Keratinocyte (primary cell): ENCODE data around the gene KDM7A. TPM values are rescaled to one million over a fixed set of nuclear protein-coding genes. Genes with fewer than 3 reads are reported as not detected.

Experiments
- DNase-seq: peaks from one replicate; pipeline ENCODE4 v3.0.0-alpha.2; 2011; ENCODE audit warnings: low read depth, missing footprints, low spot score
- FAIRE-seq: peaks from 2 replicates; lab custom pipeline; 2011; peaks lifted over from hg19 to GRCh38; lab: Jason Lieb, UNC
- H2AFZ ChIP-seq: 2 replicates; pipeline ENCODE4 v1.6.0; 2012; ENCODE audit warnings: low read length, control low read depth, inconsistent platforms; ENCODE audit not compliant: control insufficient read depth
- H3K27ac ChIP-seq: 2 replicates; pipeline ENCODE4 v1.5.1; 2011; ENCODE audit warnings: low read length; ENCODE audit not compliant: control insufficient read depth, insufficient read depth
- H3K27me3 ChIP-seq: 3 replicates; pipeline ENCODE4 v1.6.0; 2011; ENCODE audit warnings: low read length; ENCODE audit not compliant: control insufficient read depth, insufficient read depth; ENCODE audit errors: extremely low read depth
- H3K36me3 ChIP-seq, 2 experiments: 2 replicates in 1 of 2; 3 replicates in 1 of 2; pipeline ENCODE4 v1.5.1; 2011; ENCODE audit warnings: low read length in 2 of 2, mild to moderate bottlenecking in 1 of 2; ENCODE audit not compliant: control insufficient read depth in 2 of 2, insufficient read depth in 2 of 2; ENCODE audit errors: extremely low read depth in 1 of 2
- H3K4me1 ChIP-seq: 3 replicates; pipeline ENCODE4 v1.5.1; 2011; ENCODE audit warnings: low read length; ENCODE audit not compliant: control insufficient read depth, insufficient read depth; ENCODE audit errors: extremely low read depth
- H3K4me2 ChIP-seq: 3 replicates; pipeline ENCODE4 v1.6.0; 2011; ENCODE audit warnings: low read depth, low read length; ENCODE audit not compliant: control insufficient read depth, insufficient read depth; ENCODE audit errors: extremely low read depth
- H3K4me3 ChIP-seq, 3 experiments: fragments of 200-600 bp in 1 of 3; sonication (generic) in 1 of 3; 2 replicates in 2 of 3; 3 replicates in 1 of 3; pipeline ENCODE4 v1.5.1; 2011 to 2016; ENCODE audit warnings: low read length in 3 of 3, mild to moderate bottlenecking in 3 of 3, control low read depth in 2 of 3, inconsistent platforms in 1 of 3, low read depth in 1 of 3, mixed read lengths in 1 of 3, mixed run types in 1 of 3, moderate library complexity in 1 of 3; ENCODE audit not compliant: control insufficient read depth in 2 of 3, insufficient read depth in 2 of 3; ENCODE audit errors: extremely low read depth in 1 of 3
- H3K79me2 ChIP-seq: 2 replicates; pipeline ENCODE4 v1.6.0; 2012; ENCODE audit warnings: low read length; ENCODE audit not compliant: control insufficient read depth, insufficient read depth
- H3K9ac ChIP-seq: 3 replicates; pipeline ENCODE4 v1.6.0; 2011; ENCODE audit warnings: low read length; ENCODE audit not compliant: control insufficient read depth, insufficient read depth; ENCODE audit errors: extremely low read depth
- H3K9me1 ChIP-seq: 3 replicates; pipeline ENCODE4 v1.6.0; 2011; ENCODE audit warnings: low read length; ENCODE audit not compliant: control insufficient read depth, insufficient read depth; ENCODE audit errors: extremely low read depth
- H3K9me3 ChIP-seq: 2 replicates; pipeline ENCODE4 v1.5.1; 2012; ENCODE audit warnings: low read depth, low read length; ENCODE audit not compliant: control insufficient read depth
- H4K20me1 ChIP-seq: 3 replicates; pipeline ENCODE4 v1.6.0; 2011; ENCODE audit warnings: low read length; ENCODE audit not compliant: control insufficient read depth, insufficient read depth; ENCODE audit errors: extremely low read depth
- EZH2 ChIP-seq: IDR thresholded peaks from one replicate; pipeline ENCODE4 v1.6.1; 2012; ENCODE audit warnings: inconsistent platforms, mild to moderate bottlenecking, low read length, moderate library complexity
- dilution Hi-C: fragments of 300-500 bp; cut with MboI; formaldehyde crosslinking; loops from one replicate; pipeline ENCODE4 v1.7.0; 2020; ENCODE audit warnings: low sequenced_read_pairs; ENCODE audit not compliant: extremely low pct_ligation_motif_present
- polyA plus RNA-seq, 5 experiments: library from polyadenylated mRNA; depleted of rRNA in 3 of 5; stranded (reverse) in 3 of 5; stranded (forward) in 1 of 5; unstranded in 1 of 5; fragments of >200 nt; gene quantifications; 1 replicate in 1 of 5; 2 replicates in 3 of 5; 3 replicates in 1 of 5; pipeline versions ENCODE4 v1.2.1 to v1.2.3, GENCODE V29; 2011 to 2012; ENCODE audit warnings: missing spikeins in 2 of 5, low read depth in 1 of 5, low replicate concordance in 1 of 5
- TF ChIP-seq, protein P1 (sequence below), 3 experiments: IDR thresholded peaks in 1 of 3; conservative IDR thresholded peaks in 1 of 3; optimal IDR thresholded peaks in 1 of 3; 2 replicates in 2 of 3; 3 replicates in 1 of 3; pipeline versions ENCODE3 to v1.5.1; 2011; ENCODE audit warnings: low read length in 3 of 3, mild to moderate bottlenecking in 3 of 3, moderate library complexity in 2 of 3, control low read depth in 1 of 3, inconsistent platforms in 1 of 3; ENCODE audit not compliant: insufficient read depth in 2 of 3; ENCODE audit errors: extremely low read depth in 1 of 3

Gene KDM7A
- polyA plus RNA-seq, 1 donor (not counting 4 experiments of a cell fraction or from before 2014, with no cell fraction given): 3.3 TPM

DNA sequence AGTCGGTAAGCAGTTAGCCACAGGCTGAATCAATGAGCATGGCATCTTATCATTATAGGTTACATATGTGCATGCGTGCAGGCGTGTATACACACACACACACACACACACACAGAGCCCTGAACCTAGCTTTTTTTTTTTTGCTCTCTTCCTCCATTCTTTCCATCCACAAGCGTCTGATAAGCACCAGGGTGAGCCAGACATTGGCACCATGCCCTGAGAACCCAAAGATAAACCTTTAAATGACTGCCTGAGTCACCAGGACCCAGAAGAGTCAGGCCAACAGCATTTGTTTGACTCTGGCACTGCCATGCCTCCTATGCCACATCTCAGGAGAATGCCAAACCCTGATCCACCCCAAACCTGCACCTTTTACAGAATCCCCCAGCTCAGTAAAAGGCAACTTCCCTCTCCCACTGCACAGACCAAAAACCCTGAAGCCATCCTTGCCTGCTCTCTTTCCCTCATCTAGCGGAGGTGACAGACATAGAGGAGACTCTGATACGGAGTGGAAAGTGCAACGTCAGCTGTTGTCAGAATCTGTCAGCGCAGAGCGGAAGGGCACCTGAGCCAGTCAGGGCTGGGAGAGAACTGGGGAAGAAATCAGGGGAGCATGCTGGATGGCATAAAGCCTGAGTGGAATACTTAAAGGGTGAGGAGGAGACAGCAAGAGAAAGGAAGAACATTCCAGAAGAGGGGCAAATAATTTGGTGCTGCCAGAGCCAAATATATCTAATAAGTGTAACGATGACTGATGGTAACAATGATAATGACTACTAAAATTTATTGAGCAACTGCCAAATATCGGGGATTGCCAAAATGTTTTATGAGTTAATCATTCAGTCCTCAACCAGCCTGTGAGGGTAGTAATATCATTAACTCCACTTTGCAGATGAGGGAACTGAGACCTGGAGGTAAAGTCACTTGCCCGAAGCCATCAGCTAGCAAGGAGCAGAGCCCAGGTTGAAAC lies 117.2 kb downstream of the KDM7A start:
- H2AFZ ChIP-seq: no peak overlapping the region
- FAIRE-seq (no peak), DNase-seq (peak; percentile 70)
- H3K4me1 ChIP-seq: peaks cover 37% of the 10 kb centered on the region
- H3K4me3 ChIP-seq: peak overlapping the region in 2 of 3 experiments; percentile 51 to 70
- no peaks in the 10 kb centered on the region for H3K27me3 ChIP-seq
- H4K20me1 ChIP-seq: peaks cover 4% of the 10 kb centered on the region
- no peaks in the 10 kb centered on the region for H3K9me3 ChIP-seq
- H3K27ac ChIP-seq: peak overlapping the region; percentile 77
- H3K9me1 ChIP-seq: no peaks in the 10 kb centered on the region
- H3K9ac ChIP-seq: peak overlapping the region; percentile 57
- TF ChIP-seq, protein P1, sequence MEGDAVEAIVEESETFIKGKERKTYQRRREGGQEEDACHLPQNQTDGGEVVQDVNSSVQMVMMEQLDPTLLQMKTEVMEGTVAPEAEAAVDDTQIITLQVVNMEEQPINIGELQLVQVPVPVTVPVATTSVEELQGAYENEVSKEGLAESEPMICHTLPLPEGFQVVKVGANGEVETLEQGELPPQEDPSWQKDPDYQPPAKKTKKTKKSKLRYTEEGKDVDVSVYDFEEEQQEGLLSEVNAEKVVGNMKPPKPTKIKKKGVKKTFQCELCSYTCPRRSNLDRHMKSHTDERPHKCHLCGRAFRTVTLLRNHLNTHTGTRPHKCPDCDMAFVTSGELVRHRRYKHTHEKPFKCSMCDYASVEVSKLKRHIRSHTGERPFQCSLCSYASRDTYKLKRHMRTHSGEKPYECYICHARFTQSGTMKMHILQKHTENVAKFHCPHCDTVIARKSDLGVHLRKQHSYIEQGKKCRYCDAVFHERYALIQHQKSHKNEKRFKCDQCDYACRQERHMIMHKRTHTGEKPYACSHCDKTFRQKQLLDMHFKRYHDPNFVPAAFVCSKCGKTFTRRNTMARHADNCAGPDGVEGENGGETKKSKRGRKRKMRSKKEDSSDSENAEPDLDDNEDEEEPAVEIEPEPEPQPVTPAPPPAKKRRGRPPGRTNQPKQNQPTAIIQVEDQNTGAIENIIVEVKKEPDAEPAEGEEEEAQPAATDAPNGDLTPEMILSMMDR (optimal IDR thresholded peaks at IDR 0.05 in 1 of 3, IDR thresholded peaks at IDR 0.05 in 1 of 3, conservative IDR thresholded peaks at IDR 0.05 in 1 of 3; ENCODE audit: extremely low read depth in 1 of 3, insufficient read depth in 2 of 3, low read length in 3 of 3): no peak
- no peak for TF ChIP-seq EZH2
- peaks cover 49% of the 10 kb centered on the region for H3K79me2 ChIP-seq
- H3K4me2 ChIP-seq: peak overlapping the region; percentile 85
- H3K36me3 ChIP-seq: peaks cover 3 to 8% of the 10 kb centered on the region in 2 experiments
- dilution Hi-C loops: no loop called here

DNA sequence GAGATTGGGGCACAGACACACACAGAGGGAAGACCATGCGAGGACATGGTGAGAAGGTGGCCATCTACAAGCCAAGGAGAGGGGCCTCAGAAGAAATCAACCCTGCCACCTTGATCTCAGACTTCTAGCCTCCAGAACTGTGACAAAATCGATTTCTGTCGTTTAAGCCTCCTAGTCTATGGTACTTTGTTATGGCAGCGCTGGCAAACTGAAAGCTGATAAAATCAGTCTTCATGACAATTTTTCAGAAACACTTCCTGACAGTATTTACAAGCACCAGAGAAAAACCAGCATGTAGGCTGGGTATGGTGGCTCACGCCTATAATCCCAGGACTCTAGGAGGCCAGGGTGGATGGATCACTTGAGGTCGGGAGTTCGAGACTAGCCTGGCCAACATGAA lies 118.3 kb downstream of the KDM7A start:
- Histone ChIP-seq H3K9me1 (no peaks in the 10 kb centered on the region), H2AFZ (no peak overlapping the region), H3K79me2 (peaks cover 51% of the 10 kb centered on the region), H3K4me3 (no peak overlapping the region), H3K27me3 (no peaks in the 10 kb centered on the region), H3K27ac (no peak overlapping the region), H3K9ac (no peak overlapping the region), H4K20me1 (peaks cover 4% of the 10 kb centered on the region), H3K36me3 (peaks cover 7 to 12% of the 10 kb centered on the region in 2 experiments), H3K4me2 (no peak overlapping the region), H3K4me1 (peaks cover 37% of the 10 kb centered on the region), H3K9me3 (no peaks in the 10 kb centered on the region)
- DNase-seq: no peak
- dilution Hi-C loops: no loop called here
- FAIRE-seq: no peak
- TF ChIP-seq, protein P1 (optimal IDR thresholded peaks at IDR 0.05 in 1 of 3, IDR thresholded peaks at IDR 0.05 in 1 of 3, conservative IDR thresholded peaks at IDR 0.05 in 1 of 3; ENCODE audit: extremely low read depth in 1 of 3, insufficient read depth in 2 of 3, low read length in 3 of 3): no peak
- TF ChIP-seq EZH2: no peak
